ENCODE data around the gene MCUR1. TPM values are rescaled to one million over a fixed set of nuclear protein-coding genes. Genes with fewer than 3 reads are reported as not detected.

Gene MCUR1
- total RNA-seq, 1 experiment from 2014 or later = 28.6 TPM

- ChIA-PET POLR2A (ENCODE audit: unreplicated experiment) (no interaction called here), CTCF (no interaction called here)
- Histone ChIP-seq H2AFZ (ENCODE audit: low read length) (no peak overlapping the region), H4K20me1 (ENCODE audit: low read length) (no peaks in the 10 kb centered on the region), H3K27ac (ENCODE audit: low read length) (no peak overlapping the region), H3K4me1 (ENCODE audit: insufficient read depth, low read length) (peaks cover 9% of the 10 kb centered on the region), H3K9me2 (replicated peaks; ENCODE audit: low read length) (no peaks in the 10 kb centered on the region), H3K9me3 (ENCODE audit: low read length) (no peaks in the 10 kb centered on the region), H3K79me2 (ENCODE audit: low read length) (no peaks in the 10 kb centered on the region), H3K9ac (ENCODE audit: low read length) (no peak overlapping the region), H3K36me3 (ENCODE audit: low read depth, low read length) (no peaks in the 10 kb centered on the region), H3F3A (ENCODE audit: low read length, unreplicated experiment) (no peaks in the 10 kb centered on the region), H3K4me2 (ENCODE audit: low read length) (no peak overlapping the region), H3K4me3 (ENCODE audit: low read length) (no peak overlapping the region), H3K27me3 (ENCODE audit: low read length) (no peaks in the 10 kb centered on the region)
- ATAC-seq (no peak), DNase-seq (no peak)
- no TSS peak for BruUV-seq (replicated peaks)
- no peak for TF ChIP-seq CTCF (conservative IDR thresholded peaks at IDR 0.05; ENCODE audit: low read depth, low read length)
- no peak for TF ChIP-seq EZH2 (IDR thresholded peaks at IDR 0.05; ENCODE audit: low read length, unreplicated experiment)
- TF ChIP-seq EZH2phosphoT487 (IDR thresholded peaks at IDR 0.05; ENCODE audit: borderline replicate concordance, low read length) = no peak
- intact Hi-C loops (cut with micrococcal nuclease) = no loop called here
Observed at GRCh38 chr6:13761361-13762036, 52.9 kb downstream of the MCUR1 start.

DNA sequence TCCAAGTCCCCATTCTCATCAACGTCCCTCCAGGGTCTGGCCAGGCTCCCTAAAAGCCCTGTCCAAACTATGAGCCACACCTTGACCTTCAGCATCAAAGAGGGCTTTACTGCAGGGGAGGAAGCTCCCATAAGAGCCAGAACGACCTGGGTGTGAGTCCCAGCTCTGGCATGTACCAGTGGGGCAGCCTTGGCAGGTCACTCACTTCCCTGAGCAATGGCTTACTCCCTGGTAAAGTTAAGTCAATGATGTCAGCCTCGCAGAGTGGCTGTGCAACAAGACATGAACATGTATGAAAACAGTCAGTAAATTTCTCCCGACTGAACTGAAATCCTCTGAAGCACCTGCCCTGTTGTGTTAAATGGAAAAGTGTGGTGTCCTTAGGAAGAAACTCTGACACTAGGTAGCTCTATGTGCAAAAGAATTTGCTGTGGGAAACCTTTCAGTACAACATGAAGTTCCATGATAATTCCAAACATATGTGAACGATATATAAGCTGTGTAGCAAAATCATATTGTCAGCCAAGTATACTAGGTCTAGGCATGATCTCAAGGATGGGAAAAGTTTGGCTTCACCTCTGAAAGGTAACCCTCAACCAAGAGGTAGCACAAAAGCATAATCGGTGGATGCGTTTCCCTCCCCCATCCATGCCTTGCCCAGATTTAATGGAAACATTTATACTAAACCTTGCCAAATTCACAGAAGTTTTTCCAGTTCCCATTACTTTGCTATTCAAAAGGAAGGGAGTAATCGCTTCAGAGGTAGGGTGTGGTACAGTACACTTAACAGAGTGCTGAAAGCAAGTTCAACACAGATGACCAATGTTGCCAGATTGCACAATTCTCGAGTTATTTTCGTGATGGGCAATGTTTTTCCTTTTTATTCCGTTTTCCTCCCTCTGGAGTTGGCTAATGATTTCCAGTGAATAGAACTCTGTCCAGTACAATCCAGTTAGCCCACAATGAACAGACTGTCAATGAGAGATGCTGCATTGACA lies 53.8 kb downstream of the MCUR1 start:
- Histone ChIP-seq H3K4me1 (ENCODE audit: insufficient read depth, low read length) (peaks cover under 1% of the 10 kb centered on the region), H3K9ac (ENCODE audit: low read length) (no peak overlapping the region), H3K4me2 (ENCODE audit: low read length) (no peak overlapping the region), H4K20me1 (ENCODE audit: low read length) (no peaks in the 10 kb centered on the region), H3K27me3 (ENCODE audit: low read length) (no peaks in the 10 kb centered on the region), H3K36me3 (ENCODE audit: low read depth, low read length) (no peaks in the 10 kb centered on the region), H3K79me2 (ENCODE audit: low read length) (no peaks in the 10 kb centered on the region), H2AFZ (ENCODE audit: low read length) (no peak overlapping the region), H3K4me3 (ENCODE audit: low read length) (no peak overlapping the region), H3K27ac (ENCODE audit: low read length) (no peak overlapping the region), H3F3A (ENCODE audit: low read length, unreplicated experiment) (no peaks in the 10 kb centered on the region), H3K9me3 (ENCODE audit: low read length) (no peaks in the 10 kb centered on the region), H3K9me2 (replicated peaks; ENCODE audit: low read length) (no peaks in the 10 kb centered on the region)
- no peak for TF ChIP-seq EZH2phosphoT487 (IDR thresholded peaks at IDR 0.05; ENCODE audit: borderline replicate concordance, low read length)
- TF ChIP-seq CTCF (conservative IDR thresholded peaks at IDR 0.05; ENCODE audit: low read depth, low read length) = no peak
- no peak for TF ChIP-seq EZH2 (IDR thresholded peaks at IDR 0.05; ENCODE audit: low read length, unreplicated experiment)
- no TSS peak for BruUV-seq (replicated peaks)
- intact Hi-C loops (cut with micrococcal nuclease) = no loop called here
- DNase-seq = no peak
- POLR2A ChIA-PET (ENCODE audit: unreplicated experiment) = no interaction called here
- ATAC-seq = no peak
- CTCF ChIA-PET = no interaction called here

All from PC-3 (cell line).